H1 (cell line): ENCODE measurements around the gene FEZF1. TPM values are rescaled to one million over a fixed set of nuclear protein-coding genes. Genes with fewer than 3 reads are reported as not detected.

ENCODE experiments used
- BCL11A ChIP-seq, 2 experiments: IDR thresholded peaks; one replicate each; pipeline ENCODE4 v1.6.1; 2011; ENCODE audit warnings: low read depth in 2 of 2, low read length in 2 of 2, mild to moderate bottlenecking in 2 of 2
- BRCA1 ChIP-seq: IDR thresholded peaks from 2 replicates; pipeline ENCODE4 v1.6.1; 2012; ENCODE audit warnings: low read depth, low read length, improper control_type of control experiment
- CBX8 ChIP-seq: fragments of 300-800, 300-1000 bp; sonication (generic); IDR thresholded peaks from 2 replicates; pipeline ENCODE4 v1.7.1; 2016; ENCODE audit warnings: low read depth, low read length, borderline replicate concordance
- CEBPB ChIP-seq: IDR thresholded peaks from 2 replicates; pipeline ENCODE4 v1.6.1; 2012; ENCODE audit warnings: low read depth, low read length
- EP300 ChIP-seq, 2 experiments: IDR thresholded peaks; 1 replicate in 1 of 2; 2 replicates in 1 of 2; pipeline ENCODE4 v1.6.1; 2011 to 2012; ENCODE audit warnings: low read depth in 2 of 2, low read length in 2 of 2, mild to moderate bottlenecking in 2 of 2, borderline replicate concordance in 1 of 2, inconsistent platforms in 1 of 2, moderate library complexity in 1 of 2
- HDAC2 ChIP-seq, 2 experiments: fragments of 300-600 bp in 1 of 2; sonication (generic) in 1 of 2; IDR thresholded peaks; 2 replicates each; pipeline ENCODE4 v1.6.1; 2011 to 2012; ENCODE audit warnings: low read depth in 2 of 2, low read length in 2 of 2, mild to moderate bottlenecking in 2 of 2, moderate library complexity in 2 of 2, borderline replicate concordance in 1 of 2, inconsistent platforms in 1 of 2
- NRF1 ChIP-seq: IDR thresholded peaks from 2 replicates; pipeline ENCODE4 v1.6.1; 2011; ENCODE audit warnings: mild to moderate bottlenecking, low read depth, low read length, improper control_type of control experiment
- POLR2A ChIP-seq, 2 experiments: IDR thresholded peaks; 1 replicate in 1 of 2; 2 replicates in 1 of 2; pipeline ENCODE4 v1.6.1; 2011; ENCODE audit warnings: low read depth in 2 of 2, low read length in 2 of 2, mild to moderate bottlenecking in 2 of 2; ENCODE audit errors: control extremely low read depth in 1 of 2
- RFX5 ChIP-seq: IDR thresholded peaks from 2 replicates; pipeline ENCODE4 v1.6.1; 2011; ENCODE audit warnings: low read depth, low read length, improper control_type of control experiment, borderline replicate concordance
- RNF2 ChIP-seq: fragments of 200-900, 300-1000 bp; sonication (generic); IDR thresholded peaks from 2 replicates; pipeline ENCODE4 v1.7.1; 2016; ENCODE audit warnings: borderline replicate concordance, low read depth, mild to moderate bottlenecking, antibody characterized with exemption, low read length; ENCODE audit not compliant: poor library complexity, severe bottlenecking; ENCODE audit errors: missing control alignments
- TEAD4 ChIP-seq: IDR thresholded peaks from 2 replicates; pipeline ENCODE4 v1.6.1; 2012; ENCODE audit warnings: low read depth, low read length, inconsistent platforms, mixed read lengths
- YY1 ChIP-seq: IDR thresholded peaks from 2 replicates; pipeline ENCODE4 v1.6.1; 2011; ENCODE audit warnings: low read depth, mild to moderate bottlenecking, low read length
- ZNF274 ChIP-seq: IDR thresholded peaks from 2 replicates; pipeline ENCODE4 v1.7.0; 2012; ENCODE audit warnings: low read length, borderline replicate concordance; ENCODE audit errors: extremely low read depth
- polyA plus RNA-seq, 7 experiments: library from polyadenylated mRNA; depleted of rRNA in 3 of 7; stranded (reverse) in 5 of 7; unstranded in 2 of 7; fragments of >200 nt in 5 of 7; fragments of 200-250 nt in 2 of 7; gene quantifications; 1 replicate in 5 of 7; 2 replicates in 1 of 7; 4 replicates in 1 of 7; pipeline versions ENCODE4 v1.2.1 to v1.2.3, GENCODE V29; 2011 to 2013; ENCODE audit warnings: missing spikeins in 2 of 7, mixed read lengths in 2 of 7
- total RNA-seq: library from RNA; stranded (reverse); fragmentation: NEBNext Ultra II Directional; extraction: Animal tissue kit (Norgen Biotek cat#: 25700); gene quantifications from 2 replicates; pipeline ENCODE4 v1.2.1, GENCODE V29; 2021
- TF ChIP-seq, protein P1 (sequence below): IDR thresholded peaks from 2 replicates; pipeline ENCODE4 v1.6.1; 2012; ENCODE audit warnings: low read length, inconsistent platforms
- TF ChIP-seq, protein P2 (sequence below): IDR thresholded peaks from 2 replicates; pipeline ENCODE4 v1.6.1; 2011; ENCODE audit warnings: low read depth, mild to moderate bottlenecking, low read length; ENCODE audit not compliant: insufficient read depth
- TF ChIP-seq, protein P3 (sequence below): IDR thresholded peaks from 2 replicates; pipeline ENCODE4 v1.6.1; 2011; ENCODE audit warnings: low read length, improper control_type of control experiment
- TF ChIP-seq, protein P4 (sequence below), 3 experiments: IDR thresholded peaks; 1 replicate in 2 of 3; 2 replicates in 1 of 3; pipeline versions ENCODE4 v1.5.1 to v1.6.1; 2011; ENCODE audit warnings: low read length in 3 of 3, mild to moderate bottlenecking in 3 of 3, inconsistent platforms in 2 of 3, low read depth in 1 of 3, moderate library complexity in 1 of 3; ENCODE audit not compliant: insufficient read depth in 1 of 3; ENCODE audit errors: control extremely low read depth in 1 of 3

FEZF1 gene
- total and polyA plus RNA-seq, 2 of the 8 experiments (the other 6 are each of a cell fraction or from before 2014, with no cell fraction given) = 10.6 to 15.7 TPM

DNA sequence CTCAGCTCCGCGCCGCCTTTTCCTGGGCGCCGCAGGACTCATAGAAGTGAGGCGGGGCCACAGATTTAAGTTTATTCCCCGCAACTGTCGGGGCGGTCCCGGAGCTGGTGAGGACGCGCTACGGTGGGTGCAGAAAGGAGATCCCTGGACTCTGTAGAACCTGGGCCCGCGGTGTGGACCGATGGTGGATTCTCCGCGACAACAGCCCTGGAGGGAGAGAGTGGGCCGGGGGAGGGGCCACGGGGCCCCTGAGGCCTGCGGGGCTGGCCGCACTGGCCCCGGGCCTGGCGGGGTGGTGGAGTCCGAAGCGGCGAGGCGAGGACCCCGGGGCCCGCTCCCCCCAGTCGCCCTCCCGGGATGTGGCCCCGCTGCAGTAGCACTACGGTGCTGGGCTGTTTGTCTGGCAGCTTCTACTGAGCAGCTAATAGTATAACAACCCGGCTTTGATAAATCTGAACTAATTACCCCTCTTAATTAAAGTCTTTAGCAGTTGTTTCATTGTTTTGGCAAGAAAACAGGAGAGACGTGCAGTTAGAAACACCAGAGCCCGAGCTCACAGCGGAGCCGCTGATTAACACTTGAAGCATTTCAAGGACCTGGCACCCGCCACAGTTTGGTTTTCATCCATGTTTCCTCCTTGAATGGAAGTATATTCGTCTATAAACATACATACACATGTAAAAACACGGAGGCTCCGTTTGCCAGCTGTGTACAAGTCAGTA lies 4.2 kb downstream of the FEZF1 start (continued):
- TF ChIP-seq, protein P1, sequence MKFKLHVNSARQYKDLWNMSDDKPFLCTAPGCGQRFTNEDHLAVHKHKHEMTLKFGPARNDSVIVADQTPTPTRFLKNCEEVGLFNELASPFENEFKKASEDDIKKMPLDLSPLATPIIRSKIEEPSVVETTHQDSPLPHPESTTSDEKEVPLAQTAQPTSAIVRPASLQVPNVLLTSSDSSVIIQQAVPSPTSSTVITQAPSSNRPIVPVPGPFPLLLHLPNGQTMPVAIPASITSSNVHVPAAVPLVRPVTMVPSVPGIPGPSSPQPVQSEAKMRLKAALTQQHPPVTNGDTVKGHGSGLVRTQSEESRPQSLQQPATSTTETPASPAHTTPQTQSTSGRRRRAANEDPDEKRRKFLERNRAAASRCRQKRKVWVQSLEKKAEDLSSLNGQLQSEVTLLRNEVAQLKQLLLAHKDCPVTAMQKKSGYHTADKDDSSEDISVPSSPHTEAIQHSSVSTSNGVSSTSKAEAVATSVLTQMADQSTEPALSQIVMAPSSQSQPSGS = no peak
- TF ChIP-seq, protein P2, sequence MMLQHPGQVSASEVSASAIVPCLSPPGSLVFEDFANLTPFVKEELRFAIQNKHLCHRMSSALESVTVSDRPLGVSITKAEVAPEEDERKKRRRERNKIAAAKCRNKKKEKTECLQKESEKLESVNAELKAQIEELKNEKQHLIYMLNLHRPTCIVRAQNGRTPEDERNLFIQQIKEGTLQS = no peak
- TF ChIP-seq CBX8 = no peak
- no peak for TF ChIP-seq YY1
- TF ChIP-seq CEBPB = no peak
- TF ChIP-seq POLR2A (IDR thresholded peaks at IDR 0.05; ENCODE audit: control extremely low read depth in 1 of 2, low read depth in 2 of 2, low read length in 2 of 2) = no peak
- TF ChIP-seq BRCA1 = no peak
- no peak for TF ChIP-seq ZNF274
- TF ChIP-seq HDAC2 (IDR thresholded peaks at IDR 0.05; ENCODE audit: borderline replicate concordance in 1 of 2, low read depth in 2 of 2, low read length in 2 of 2) = 0 out of 4 replicates have a peak, but pooled peaks of 1 of the 2 experiments have one; percentile 15
- TF ChIP-seq, protein P3, sequence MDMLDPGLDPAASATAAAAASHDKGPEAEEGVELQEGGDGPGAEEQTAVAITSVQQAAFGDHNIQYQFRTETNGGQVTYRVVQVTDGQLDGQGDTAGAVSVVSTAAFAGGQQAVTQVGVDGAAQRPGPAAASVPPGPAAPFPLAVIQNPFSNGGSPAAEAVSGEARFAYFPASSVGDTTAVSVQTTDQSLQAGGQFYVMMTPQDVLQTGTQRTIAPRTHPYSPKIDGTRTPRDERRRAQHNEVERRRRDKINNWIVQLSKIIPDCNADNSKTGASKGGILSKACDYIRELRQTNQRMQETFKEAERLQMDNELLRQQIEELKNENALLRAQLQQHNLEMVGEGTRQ = no peak
- TF ChIP-seq NRF1 = no peak
- TF ChIP-seq RNF2 = peak; percentile 80
- no peak for TF ChIP-seq TEAD4
- TF ChIP-seq, protein P4, sequence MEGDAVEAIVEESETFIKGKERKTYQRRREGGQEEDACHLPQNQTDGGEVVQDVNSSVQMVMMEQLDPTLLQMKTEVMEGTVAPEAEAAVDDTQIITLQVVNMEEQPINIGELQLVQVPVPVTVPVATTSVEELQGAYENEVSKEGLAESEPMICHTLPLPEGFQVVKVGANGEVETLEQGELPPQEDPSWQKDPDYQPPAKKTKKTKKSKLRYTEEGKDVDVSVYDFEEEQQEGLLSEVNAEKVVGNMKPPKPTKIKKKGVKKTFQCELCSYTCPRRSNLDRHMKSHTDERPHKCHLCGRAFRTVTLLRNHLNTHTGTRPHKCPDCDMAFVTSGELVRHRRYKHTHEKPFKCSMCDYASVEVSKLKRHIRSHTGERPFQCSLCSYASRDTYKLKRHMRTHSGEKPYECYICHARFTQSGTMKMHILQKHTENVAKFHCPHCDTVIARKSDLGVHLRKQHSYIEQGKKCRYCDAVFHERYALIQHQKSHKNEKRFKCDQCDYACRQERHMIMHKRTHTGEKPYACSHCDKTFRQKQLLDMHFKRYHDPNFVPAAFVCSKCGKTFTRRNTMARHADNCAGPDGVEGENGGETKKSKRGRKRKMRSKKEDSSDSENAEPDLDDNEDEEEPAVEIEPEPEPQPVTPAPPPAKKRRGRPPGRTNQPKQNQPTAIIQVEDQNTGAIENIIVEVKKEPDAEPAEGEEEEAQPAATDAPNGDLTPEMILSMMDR (IDR thresholded peaks at IDR 0.05; ENCODE audit: control extremely low read depth in 1 of 3, insufficient read depth in 1 of 3, low read depth in 1 of 3, low read length in 3 of 3) = no peak
- TF ChIP-seq RFX5 = no peak
- TF ChIP-seq EP300 (IDR thresholded peaks at IDR 0.05; ENCODE audit: borderline replicate concordance in 1 of 2, low read depth in 2 of 2, low read length in 2 of 2) = no peak
- no peak for TF ChIP-seq BCL11A (IDR thresholded peaks at IDR 0.05; ENCODE audit: low read depth in 2 of 2, low read length in 2 of 2)
